Peyer's patch (tissue), 4 donors: ENCODE measurements around the gene ZNF143. TPM values are rescaled to one million over a fixed set of nuclear protein-coding genes. Genes with fewer than 3 reads are reported as not detected.
A peak's percentile ranks its signal among the peaks of the same experiment; 100 is the strongest.

Source experiments
- DNase-seq, 3 donors: peaks; one replicate each; pipeline ENCODE4 v3.0.0-alpha.2; 2017 to 2019
- H3K27ac ChIP-seq, 4 donors: fragments of 200-600 bp; sonication (generic); one replicate each; pipeline ENCODE4 v1.5.1; 2016 to 2019
- H3K27me3 ChIP-seq, 2 donors: fragments of 200-600 bp; sonication (generic); one replicate each; pipeline ENCODE4 v1.5.1; 2019
- H3K36me3 ChIP-seq, 3 donors: fragments of 200-600 bp; sonication (generic); one replicate each; pipeline ENCODE4 v1.5.1; 2016 to 2019
- H3K4me1 ChIP-seq, 4 donors: fragments of 200-600 bp; sonication (generic); one replicate each; pipeline ENCODE4 v1.5.1; 2016 to 2019
- H3K4me3 ChIP-seq, 4 donors: fragments of 200-600 bp; sonication (generic); 1 replicate in 3 of 4; 2 replicates in 1 of 4; pipeline ENCODE4 v1.5.1; 2016 to 2019; ENCODE audit warnings: mild to moderate bottlenecking in 1 of 4
- H3K9me3 ChIP-seq, 4 donors: fragments of 200-600 bp; sonication (generic); one replicate each; pipeline ENCODE4 v1.5.1; 2016 to 2019; ENCODE audit warnings: mild to moderate bottlenecking in 1 of 4
- POLR2A ChIP-seq, 2 donors: fragments of 450-650 bp; IDR thresholded peaks; one replicate each; pipeline ENCODE4 v1.5.1; 2017; ENCODE audit warnings: antibody characterized with exemption in 2 of 2, mild to moderate bottlenecking in 2 of 2, moderate library complexity in 2 of 2
- total RNA-seq, 4 donors: library from RNA; depleted of rRNA; stranded (reverse); fragments of >200 nt; gene quantifications; one replicate each; pipeline ENCODE4 v1.1.0, GENCODE V29; 2016
- TF ChIP-seq, protein P1 (sequence below), 6 experiments: fragments of 450-650 bp in 4 of 6; fragments of 200-600 bp in 2 of 6; sonication (generic) in 1 of 6; IDR thresholded peaks; one replicate each; pipeline ENCODE4 v1.5.1; 2017 to 2019; ENCODE audit warnings: antibody characterized with exemption in 6 of 6, mild to moderate bottlenecking in 3 of 6, moderate library complexity in 1 of 6

ZNF143 gene
- total RNA-seq, 4 donors from 2014 or later = 8.5 to 56.1 (median 35.7) TPM

GRCh38 chr11:9462172-9462799 lies 1.5 kb downstream of the ZNF143 start:
- peak overlapping the region; percentile 96 to 99 (median 98) for H3K27ac ChIP-seq
- TF ChIP-seq, protein P1, sequence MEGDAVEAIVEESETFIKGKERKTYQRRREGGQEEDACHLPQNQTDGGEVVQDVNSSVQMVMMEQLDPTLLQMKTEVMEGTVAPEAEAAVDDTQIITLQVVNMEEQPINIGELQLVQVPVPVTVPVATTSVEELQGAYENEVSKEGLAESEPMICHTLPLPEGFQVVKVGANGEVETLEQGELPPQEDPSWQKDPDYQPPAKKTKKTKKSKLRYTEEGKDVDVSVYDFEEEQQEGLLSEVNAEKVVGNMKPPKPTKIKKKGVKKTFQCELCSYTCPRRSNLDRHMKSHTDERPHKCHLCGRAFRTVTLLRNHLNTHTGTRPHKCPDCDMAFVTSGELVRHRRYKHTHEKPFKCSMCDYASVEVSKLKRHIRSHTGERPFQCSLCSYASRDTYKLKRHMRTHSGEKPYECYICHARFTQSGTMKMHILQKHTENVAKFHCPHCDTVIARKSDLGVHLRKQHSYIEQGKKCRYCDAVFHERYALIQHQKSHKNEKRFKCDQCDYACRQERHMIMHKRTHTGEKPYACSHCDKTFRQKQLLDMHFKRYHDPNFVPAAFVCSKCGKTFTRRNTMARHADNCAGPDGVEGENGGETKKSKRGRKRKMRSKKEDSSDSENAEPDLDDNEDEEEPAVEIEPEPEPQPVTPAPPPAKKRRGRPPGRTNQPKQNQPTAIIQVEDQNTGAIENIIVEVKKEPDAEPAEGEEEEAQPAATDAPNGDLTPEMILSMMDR (IDR thresholded peaks at IDR 0.05) = no peak
- no peak for TF ChIP-seq POLR2A (IDR thresholded peaks at IDR 0.05)
- no peaks in the 10 kb centered on the region for H3K36me3 ChIP-seq
- H3K4me1 ChIP-seq = peaks cover 3 to 14% (median 10%) of the 10 kb centered on the region in 4 donors
- peak overlapping the region; percentile 75 to 97 (median 82) for H3K4me3 ChIP-seq
- DNase-seq = no peak
- H3K9me3 ChIP-seq = no peaks in the 10 kb centered on the region
- H3K27me3 ChIP-seq = no peaks in the 10 kb centered on the region

GRCh38 chr11:9462806-9463537 lies 2.2 kb downstream of the ZNF143 start:
- no peak for DNase-seq
- no peak for TF ChIP-seq POLR2A (IDR thresholded peaks at IDR 0.05)
- TF ChIP-seq, protein P1 (IDR thresholded peaks at IDR 0.05) = no peak
- H3K4me3 ChIP-seq = peak overlapping the region in 1 of 4 donors; percentile 80
- no peaks in the 10 kb centered on the region for H3K36me3 ChIP-seq
- H3K4me1 ChIP-seq = peaks cover 3 to 14% (median 10%) of the 10 kb centered on the region in 4 donors
- peak overlapping the region in 2 of 4 donors; percentile 96 to 99 for H3K27ac ChIP-seq
- H3K27me3 ChIP-seq = no peaks in the 10 kb centered on the region
- H3K9me3 ChIP-seq = no peaks in the 10 kb centered on the region

DNA sequence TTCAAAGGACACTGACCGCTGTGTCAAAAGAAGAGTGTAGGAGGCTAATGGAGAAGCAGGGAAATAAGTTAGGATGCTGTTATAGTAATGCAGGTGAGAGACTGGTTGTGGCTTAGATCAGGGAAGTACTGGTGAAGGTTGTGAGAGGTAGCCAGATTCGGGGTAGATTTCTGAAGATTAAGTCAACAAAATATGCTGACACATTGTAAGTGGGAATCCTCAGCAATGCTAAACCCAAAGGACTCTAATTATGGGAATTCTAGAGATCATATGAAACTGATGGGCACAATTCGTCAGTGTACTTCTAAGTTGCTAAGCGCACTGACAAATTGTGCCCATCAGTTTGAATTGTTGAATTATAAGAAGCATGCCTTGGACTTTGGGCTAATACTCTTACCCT lies 10.0 kb downstream of the ZNF143 start:
- H3K4me3 ChIP-seq = no peak overlapping the region
- TF ChIP-seq, protein P1 (IDR thresholded peaks at IDR 0.05) = no peak
- peaks cover 0 to 49% (median 6%) of the 10 kb centered on the region in 3 donors for H3K36me3 ChIP-seq
- no peaks in the 10 kb centered on the region for H3K9me3 ChIP-seq
- no peaks in the 10 kb centered on the region for H3K27me3 ChIP-seq
- H3K27ac ChIP-seq = no peak overlapping the region
- H3K4me1 ChIP-seq = no peaks in the 10 kb centered on the region
- no peak for DNase-seq

DNA sequence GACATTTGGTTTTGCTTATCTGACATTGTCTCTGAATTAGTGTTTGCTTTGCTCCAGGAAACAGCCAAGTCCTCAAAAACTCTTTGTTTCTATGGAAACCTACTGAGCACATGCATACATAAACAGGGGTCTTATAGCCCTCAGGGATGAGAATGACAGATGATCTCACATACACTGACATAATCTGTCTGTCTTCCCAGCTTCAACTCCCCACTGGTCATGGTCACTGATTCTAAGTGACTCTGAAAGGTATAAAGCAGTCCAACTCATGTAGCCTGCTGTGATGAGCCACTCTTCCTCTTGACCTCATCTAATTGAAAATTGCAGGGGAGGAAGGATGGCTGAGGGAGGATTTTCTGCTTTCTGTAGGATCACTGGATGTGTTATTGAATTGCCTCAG lies 12.6 kb downstream of the ZNF143 start:
- H3K9me3 ChIP-seq = no peaks in the 10 kb centered on the region
- H3K4me3 ChIP-seq = no peak overlapping the region
- H3K27ac ChIP-seq = no peak overlapping the region
- H3K27me3 ChIP-seq = no peaks in the 10 kb centered on the region
- no peaks in the 10 kb centered on the region for H3K4me1 ChIP-seq
- DNase-seq = no peak
- H3K36me3 ChIP-seq = peaks cover 0 to 65% (median 6%) of the 10 kb centered on the region in 3 donors
- TF ChIP-seq POLR2A (IDR thresholded peaks at IDR 0.05) = no peak
- TF ChIP-seq, protein P1 (IDR thresholded peaks at IDR 0.05) = no peak

GRCh38 chr11:9479899-9480298 lies 19.1 kb downstream of the ZNF143 start:
- Histone ChIP-seq H3K36me3 (peaks cover 0 to 71% (median 0%) of the 10 kb centered on the region in 3 donors), H3K9me3 (no peaks in the 10 kb centered on the region), H3K4me3 (no peak overlapping the region), H3K4me1 (no peaks in the 10 kb centered on the region), H3K27ac (no peak overlapping the region), H3K27me3 (no peaks in the 10 kb centered on the region)
- TF ChIP-seq, protein P1 (IDR thresholded peaks at IDR 0.05) = no peak
- TF ChIP-seq POLR2A (IDR thresholded peaks at IDR 0.05) = no peak
- DNase-seq = no peak
